ENCODE results near the gene CGB2.

CGB2 gene

DNA sequence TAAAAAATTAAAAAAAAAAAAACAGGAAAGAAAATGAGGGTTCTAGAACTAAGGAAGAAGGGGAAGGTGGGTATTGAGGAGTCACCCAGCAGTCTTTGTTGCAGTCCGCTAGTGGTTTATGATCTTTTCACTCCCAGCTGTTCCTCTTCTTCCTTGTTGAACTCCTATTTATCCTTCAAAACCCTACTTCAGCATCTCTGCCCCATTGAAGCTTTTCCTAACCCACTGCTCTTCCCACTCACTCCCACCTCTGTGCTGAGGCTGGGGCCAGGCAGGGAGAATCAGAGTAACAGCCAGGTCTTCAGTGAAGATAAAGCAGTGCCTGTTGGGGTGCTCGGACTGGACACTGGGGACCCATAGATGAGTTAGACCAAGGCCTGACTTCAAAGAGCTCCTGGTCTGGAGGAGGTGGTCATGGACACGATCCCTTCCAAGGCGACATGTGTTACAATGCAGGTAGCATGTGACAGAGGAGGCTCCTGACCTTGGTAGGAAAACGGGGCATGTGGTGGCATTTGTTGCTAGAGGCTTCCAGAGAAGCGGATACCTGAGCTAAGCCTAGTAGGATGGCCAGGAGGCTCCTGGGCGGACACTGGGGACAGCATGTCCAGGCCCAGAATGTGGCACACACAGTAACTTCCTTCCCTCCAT is 26.6 kb upstream of the CGB2 start:
- TF ChIP-seq CEBPB (IDR thresholded peaks at IDR 0.05) (no peak), CREB1 (IDR thresholded peaks at IDR 0.05; ENCODE audit: low read depth) (no peak), YY1 (IDR thresholded peaks at IDR 0.05; ENCODE audit: low read depth) (no peak), TAF1 (IDR thresholded peaks at IDR 0.05; ENCODE audit: low read depth) (no peak), TEAD4 (IDR thresholded peaks at IDR 0.05) (no peak), EGR1 (IDR thresholded peaks at IDR 0.05) (no peak), TCF12 (IDR thresholded peaks at IDR 0.05; ENCODE audit: low read depth) (no peak), RAD21 (IDR thresholded peaks at IDR 0.05; ENCODE audit: low read depth) (no peak), ZBTB7A (IDR thresholded peaks at IDR 0.05; ENCODE audit: low read depth) (no peak), FOXM1 (IDR thresholded peaks at IDR 0.05; ENCODE audit: borderline replicate concordance, low read depth) (no peak), NFIC (IDR thresholded peaks at IDR 0.05) (no peak), REST (IDR thresholded peaks at IDR 0.05; ENCODE audit: low read depth) (no peak), EP300 (IDR thresholded peaks at IDR 0.05; ENCODE audit: borderline replicate concordance) (no peak)
- TF ChIP-seq, protein P1, sequence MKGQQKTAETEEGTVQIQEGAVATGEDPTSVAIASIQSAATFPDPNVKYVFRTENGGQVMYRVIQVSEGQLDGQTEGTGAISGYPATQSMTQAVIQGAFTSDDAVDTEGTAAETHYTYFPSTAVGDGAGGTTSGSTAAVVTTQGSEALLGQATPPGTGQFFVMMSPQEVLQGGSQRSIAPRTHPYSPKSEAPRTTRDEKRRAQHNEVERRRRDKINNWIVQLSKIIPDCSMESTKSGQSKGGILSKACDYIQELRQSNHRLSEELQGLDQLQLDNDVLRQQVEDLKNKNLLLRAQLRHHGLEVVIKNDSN (IDR thresholded peaks at IDR 0.05): no peak
- TF ChIP-seq, protein P2, sequence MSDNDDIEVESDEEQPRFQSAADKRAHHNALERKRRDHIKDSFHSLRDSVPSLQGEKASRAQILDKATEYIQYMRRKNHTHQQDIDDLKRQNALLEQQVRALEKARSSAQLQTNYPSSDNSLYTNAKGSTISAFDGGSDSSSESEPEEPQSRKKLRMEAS (IDR thresholded peaks at IDR 0.05): no peak

DNA sequence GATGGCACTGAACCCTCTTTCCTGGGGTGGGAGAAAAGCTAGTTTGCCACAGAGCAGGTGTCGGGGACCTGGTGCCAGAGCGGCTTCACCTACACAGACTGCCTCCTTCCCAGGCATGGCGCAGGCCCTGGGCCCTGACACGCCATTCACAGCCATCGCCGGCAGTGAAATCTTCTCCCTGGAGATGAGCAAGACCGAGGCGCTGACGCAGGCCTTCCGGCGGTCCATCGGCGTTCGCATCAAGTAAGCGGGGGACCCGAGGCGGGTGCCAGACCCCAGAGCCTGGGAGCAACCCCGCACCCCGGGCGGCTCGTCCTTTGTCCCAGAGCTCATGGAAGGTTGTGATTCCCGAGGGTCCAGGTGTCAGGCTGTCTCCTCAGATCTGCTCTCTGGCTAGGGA is 24.8 kb upstream of the CGB2 start:
- TF ChIP-seq CEBPB (IDR thresholded peaks at IDR 0.05) (no peak), EP300 (IDR thresholded peaks at IDR 0.05; ENCODE audit: borderline replicate concordance) (no peak), FOXM1 (IDR thresholded peaks at IDR 0.05; ENCODE audit: borderline replicate concordance, low read depth) (no peak), YY1 (IDR thresholded peaks at IDR 0.05; ENCODE audit: low read depth) (no peak)
- TF ChIP-seq, protein P1 (IDR thresholded peaks at IDR 0.05): no peak

GRCh38 chr19:49009828-49010227 is 21.9 kb upstream of the CGB2 start:
- TF ChIP-seq CEBPB (IDR thresholded peaks at IDR 0.05) (no peak), FOXM1 (IDR thresholded peaks at IDR 0.05; ENCODE audit: borderline replicate concordance, low read depth) (no peak), REST (IDR thresholded peaks at IDR 0.05; ENCODE audit: low read depth) (no peak), ZBTB7A (IDR thresholded peaks at IDR 0.05; ENCODE audit: low read depth) (no peak), YY1 (IDR thresholded peaks at IDR 0.05; ENCODE audit: low read depth) (no peak), RAD21 (IDR thresholded peaks at IDR 0.05; ENCODE audit: low read depth) (no peak), TEAD4 (IDR thresholded peaks at IDR 0.05) (no peak)
- TF ChIP-seq, protein P1 (IDR thresholded peaks at IDR 0.05): no peak

- TF ChIP-seq RAD21 (IDR thresholded peaks at IDR 0.05; ENCODE audit: low read depth) (no peak), TEAD4 (IDR thresholded peaks at IDR 0.05) (no peak), NFIC (IDR thresholded peaks at IDR 0.05) (no peak), YY1 (IDR thresholded peaks at IDR 0.05; ENCODE audit: low read depth) (no peak), CEBPB (IDR thresholded peaks at IDR 0.05) (no peak), EGR1 (IDR thresholded peaks at IDR 0.05) (no peak), FOXM1 (IDR thresholded peaks at IDR 0.05; ENCODE audit: borderline replicate concordance, low read depth) (no peak), EP300 (IDR thresholded peaks at IDR 0.05; ENCODE audit: borderline replicate concordance) (no peak), ZBTB7A (IDR thresholded peaks at IDR 0.05; ENCODE audit: low read depth) (no peak), TCF12 (IDR thresholded peaks at IDR 0.05; ENCODE audit: low read depth) (no peak), CREB1 (IDR thresholded peaks at IDR 0.05; ENCODE audit: low read depth) (no peak), TAF1 (IDR thresholded peaks at IDR 0.05; ENCODE audit: low read depth) (no peak)
- TF ChIP-seq, protein P1 (IDR thresholded peaks at IDR 0.05): no peak
- TF ChIP-seq, protein P2 (IDR thresholded peaks at IDR 0.05): no peak
Measured at GRCh38 chr19:49010453-49010852, 21.2 kb upstream of the CGB2 start.

DNA sequence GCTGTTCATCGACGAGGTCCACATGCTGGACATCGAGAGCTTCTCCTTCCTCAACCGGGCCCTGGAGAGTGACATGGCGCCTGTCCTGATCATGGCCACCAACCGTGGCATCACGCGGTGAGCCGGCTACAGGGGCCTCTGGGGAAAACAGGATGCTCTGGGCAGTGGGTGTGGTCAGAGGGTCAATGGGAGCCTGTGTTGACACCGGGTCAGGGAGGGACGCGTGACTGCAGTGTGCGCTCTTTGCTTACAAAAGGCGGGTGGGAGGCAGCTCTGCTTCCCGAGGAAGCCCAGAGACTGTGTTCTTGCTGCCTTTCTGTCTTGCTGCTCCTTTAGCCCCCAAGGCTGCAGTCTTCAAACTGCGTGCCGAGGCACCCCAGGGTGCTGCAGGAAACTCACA is 20.5 kb upstream of the CGB2 start:
- TF ChIP-seq ZBTB7A (IDR thresholded peaks at IDR 0.05; ENCODE audit: low read depth) (no peak), CREB1 (IDR thresholded peaks at IDR 0.05; ENCODE audit: low read depth) (no peak), NFIC (IDR thresholded peaks at IDR 0.05) (no peak), RAD21 (IDR thresholded peaks at IDR 0.05; ENCODE audit: low read depth) (no peak), TCF12 (IDR thresholded peaks at IDR 0.05; ENCODE audit: low read depth) (no peak), REST (IDR thresholded peaks at IDR 0.05; ENCODE audit: low read depth) (no peak), CEBPB (IDR thresholded peaks at IDR 0.05) (no peak), FOXM1 (IDR thresholded peaks at IDR 0.05; ENCODE audit: borderline replicate concordance, low read depth) (no peak)
- TF ChIP-seq, protein P2 (IDR thresholded peaks at IDR 0.05): no peak
- TF ChIP-seq, protein P1 (IDR thresholded peaks at IDR 0.05): no peak
